DND-41 (cell line): Measurements from ENCODE around the gene BCR.

Source experiments
- ATAC-seq: fragments of 200-7000 bp; cut with Tn5 transposase; 3 replicates; pipeline ENCODE4 v1.9.1; 2021; ENCODE audit warnings: low read depth; ENCODE audit not compliant: insufficient read depth
- DNase-seq: peaks from one replicate; pipeline ENCODE4 v3.0.0-alpha.2; 2020
- H2AFZ ChIP-seq: 2 replicates; pipeline ENCODE4 v1.6.0; 2012; ENCODE audit warnings: low read depth, low read length
- H3K27ac ChIP-seq: 2 replicates; pipeline ENCODE4 v1.5.1; 2012; ENCODE audit warnings: low read length, inconsistent platforms
- H3K27me3 ChIP-seq: fragments of 200-600 bp; sonication (generic); 2 replicates; pipeline ENCODE4 v1.6.0; 2012; ENCODE audit warnings: low read length, mild to moderate bottlenecking, inconsistent platforms; ENCODE audit not compliant: insufficient read depth, poor library complexity
- H3K36me3 ChIP-seq: 2 replicates; pipeline ENCODE4 v1.5.1; 2012; ENCODE audit warnings: low read length, inconsistent platforms; ENCODE audit not compliant: insufficient read depth
- H3K4me1 ChIP-seq: 2 replicates; pipeline ENCODE4 v1.5.1; 2012; ENCODE audit warnings: mild to moderate bottlenecking, low read length; ENCODE audit not compliant: insufficient read depth
- H3K4me2 ChIP-seq: 2 replicates; pipeline ENCODE4 v1.6.0; 2012; ENCODE audit warnings: mild to moderate bottlenecking, moderate library complexity, low read length, inconsistent platforms; ENCODE audit not compliant: insufficient read depth
- H3K4me3 ChIP-seq, 2 experiments: fragments of 200-600 bp in 1 of 2; shearing (Covaris generic) in 1 of 2; 2 replicates each; pipeline ENCODE4 v1.5.1; 2012 to 2016; ENCODE audit warnings: inconsistent platforms in 2 of 2, low read length in 2 of 2, mild to moderate bottlenecking in 2 of 2, low read depth in 1 of 2, moderate library complexity in 1 of 2
- H3K79me2 ChIP-seq: 2 replicates; pipeline ENCODE4 v1.6.0; 2012; ENCODE audit warnings: low read length, inconsistent platforms; ENCODE audit not compliant: insufficient read depth
- H3K9ac ChIP-seq: 2 replicates; pipeline ENCODE4 v1.6.0; 2012; ENCODE audit warnings: low read depth, mild to moderate bottlenecking, inconsistent platforms, low read length, moderate library complexity
- H3K9me3 ChIP-seq: 2 replicates; pipeline ENCODE4 v1.5.1; 2012; ENCODE audit warnings: low read length, moderate library complexity, mild to moderate bottlenecking, inconsistent platforms; ENCODE audit not compliant: insufficient read depth, severe bottlenecking
- H4K20me1 ChIP-seq: 2 replicates; pipeline ENCODE4 v1.6.0; 2012; ENCODE audit warnings: low read length; ENCODE audit not compliant: insufficient read depth
- CTCF ChIP-seq: IDR thresholded peaks from 2 replicates; pipeline ENCODE4 v1.5.1; 2012; ENCODE audit warnings: borderline replicate concordance, low read length, moderate library complexity, mild to moderate bottlenecking; ENCODE audit not compliant: poor library complexity, severe bottlenecking; ENCODE audit errors: extremely low read depth
- EZH2 ChIP-seq: IDR thresholded peaks from 3 replicates; pipeline ENCODE4 v1.6.1; 2012; ENCODE audit warnings: borderline replicate concordance, low read depth, mild to moderate bottlenecking, moderate library complexity, low read length, inconsistent platforms; ENCODE audit not compliant: severe bottlenecking

BCR gene

GRCh38 chr22:23181721-23182308 lies 1.5 kb downstream of the BCR start:
- Histone ChIP-seq H3K36me3 (peaks cover 32% of the 10 kb centered on the region), H3K27ac (peak overlapping the region; percentile 58), H3K9me3 (peaks cover 5% of the 10 kb centered on the region), H3K4me1 (peaks cover 68% of the 10 kb centered on the region), H3K27me3 (no peaks in the 10 kb centered on the region), H4K20me1 (peaks cover 44% of the 10 kb centered on the region), H3K79me2 (peaks cover 60% of the 10 kb centered on the region), H3K4me2 (peak overlapping the region; percentile 95), H2AFZ (no peak overlapping the region), H3K4me3 (peak overlapping the region; percentile 20 to 87; a peak in 3 of 4 replicates), H3K9ac (peak overlapping the region; percentile 68)
- ATAC-seq, result no peak
- TF ChIP-seq EZH2 (no peak), CTCF (no peak)
- no peak for DNase-seq

- Histone ChIP-seq H3K4me1 (peaks cover 68% of the 10 kb centered on the region), H3K36me3 (peaks cover 32% of the 10 kb centered on the region), H3K27me3 (no peaks in the 10 kb centered on the region), H3K4me3 (peak overlapping the region; percentile 20 to 87; a peak in 3 of 4 replicates), H3K27ac (peak overlapping the region; percentile 58), H3K9me3 (no peaks in the 10 kb centered on the region), H3K4me2 (peak overlapping the region; percentile 95), H3K9ac (peak overlapping the region; percentile 68), H2AFZ (no peak overlapping the region), H3K79me2 (peaks cover 67% of the 10 kb centered on the region), H4K20me1 (peaks cover 48% of the 10 kb centered on the region)
- ATAC-seq (no peak), DNase-seq (peak; percentile 10)
- no peak for TF ChIP-seq CTCF
- TF ChIP-seq EZH2, result no peak
Observed at GRCh38 chr22:23182309-23183060, 2.2 kb downstream of the BCR start.

- Histone ChIP-seq H3K27me3 (no peaks in the 10 kb centered on the region), H3K9me3 (no peaks in the 10 kb centered on the region), H3K27ac (peak overlapping the region; percentile 58), H2AFZ (no peak overlapping the region), H3K79me2 (peaks cover 74% of the 10 kb centered on the region), H3K4me2 (peak overlapping the region; percentile 95), H3K4me3 (peak overlapping the region; percentile 20 to 87; a peak in 3 of 4 replicates), H3K36me3 (peaks cover 38% of the 10 kb centered on the region), H3K9ac (peak overlapping the region; percentile 68), H3K4me1 (peaks cover 68% of the 10 kb centered on the region), H4K20me1 (peaks cover 54% of the 10 kb centered on the region)
- ATAC-seq (no peak), DNase-seq (peak; percentile 16)
- TF ChIP-seq CTCF (no peak), EZH2 (no peak)
Observed at GRCh38 chr22:23183061-23183698, 2.9 kb downstream of the BCR start.
